LNCaP clone FGC (cell line): Measurements from ENCODE around the gene DBI.
A peak's percentile ranks its signal among the peaks of the same experiment; 100 is the strongest.

ENCODE experiments used
- DNase-seq: peaks from one replicate; pipeline ENCODE4 v3.0.0-alpha.2; 2011; ENCODE audit warnings: low read depth
- H3K4me3 ChIP-seq: 2 replicates; pipeline ENCODE4 v1.5.1; 2011; ENCODE audit warnings: mild to moderate bottlenecking, low read depth, low read length, control low read depth
- CTCF ChIP-seq: IDR thresholded peaks from 2 replicates; pipeline ENCODE4 v1.5.1; 2012; ENCODE audit warnings: mild to moderate bottlenecking; ENCODE audit not compliant: control insufficient read depth, insufficient read depth; ENCODE audit errors: extremely low read depth

The DBI gene

GRCh38 chr2:119376810-119377209 lies 10.0 kb downstream of the DBI start:
- DNase-seq: no peak
- H3K4me3 ChIP-seq: no peak overlapping the region
- TF ChIP-seq CTCF: no peak

- no peak overlapping the region for H3K4me3 ChIP-seq
- DNase-seq: no peak
- no peak for TF ChIP-seq CTCF
Measured at GRCh38 chr2:119377294-119377992, 10.7 kb downstream of the DBI start.

DNA sequence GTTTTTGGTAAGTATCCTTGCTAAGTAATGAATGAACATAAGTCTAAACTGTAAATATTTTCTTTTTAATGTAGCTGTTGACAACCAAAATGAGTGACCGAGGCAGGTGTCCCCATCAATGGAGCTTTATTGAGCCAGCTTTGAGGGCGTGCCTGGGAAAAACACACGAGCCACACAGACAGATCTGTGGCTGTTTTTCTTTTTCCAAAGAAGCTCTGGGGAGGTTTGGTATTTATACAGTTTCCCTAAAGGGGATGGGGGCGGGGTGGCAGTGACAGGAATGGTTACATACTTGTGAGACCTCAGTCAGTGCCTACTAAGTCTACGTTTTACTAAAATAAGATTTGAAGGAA lies 11.2 kb downstream of the DBI start:
- no peak for TF ChIP-seq CTCF
- no peak overlapping the region for H3K4me3 ChIP-seq
- no peak for DNase-seq

GRCh38 chr2:119378566-119378965 lies 11.8 kb downstream of the DBI start:
- no peak for DNase-seq
- no peak overlapping the region for H3K4me3 ChIP-seq
- TF ChIP-seq CTCF: no peak

- DNase-seq: peak; percentile 89
- H3K4me3 ChIP-seq: no peak overlapping the region
- TF ChIP-seq CTCF: no peak
Measured at GRCh38 chr2:119383410-119384140, 16.8 kb downstream of the DBI start.

- no peak for TF ChIP-seq CTCF
- H3K4me3 ChIP-seq: no peak overlapping the region
- DNase-seq: no peak
Measured at GRCh38 chr2:119384971-119385370, 18.2 kb downstream of the DBI start.
